Duodenal mucosa (tissue), 2 donors: Measurements from ENCODE around the gene CXXC4.

Source experiments
- H3K27ac ChIP-seq: one replicate; pipeline ENCODE4 v1.7.0; 2013; ENCODE audit warnings: low read depth, low read length
- H3K27me3 ChIP-seq, 2 donors: one replicate each; pipeline ENCODE4 v1.7.0; 2013; ENCODE audit warnings: low read length in 2 of 2, control low read depth in 1 of 2; ENCODE audit not compliant: insufficient read depth in 2 of 2, control insufficient read depth in 1 of 2
- H3K36me3 ChIP-seq, 2 donors: one replicate each; pipeline ENCODE4 v1.7.0; 2013; ENCODE audit warnings: low read length in 2 of 2, control low read depth in 1 of 2; ENCODE audit not compliant: insufficient read depth in 2 of 2, control insufficient read depth in 1 of 2
- H3K4me1 ChIP-seq, 2 donors: one replicate each; pipeline ENCODE4 v1.7.0; 2013; ENCODE audit warnings: low read length in 2 of 2, control low read depth in 1 of 2; ENCODE audit not compliant: insufficient read depth in 2 of 2, control insufficient read depth in 1 of 2
- H3K4me3 ChIP-seq, 2 donors: one replicate each; pipeline ENCODE4 v1.7.0; 2013; ENCODE audit warnings: low read length in 2 of 2, low read depth in 1 of 2
- H3K9ac ChIP-seq, 2 donors: one replicate each; pipeline ENCODE4 v1.7.0; 2013; ENCODE audit warnings: low read length in 2 of 2, low read depth in 1 of 2
- H3K9me3 ChIP-seq, 2 donors: one replicate each; pipeline ENCODE4 v1.7.0; 2013; ENCODE audit warnings: low read length in 2 of 2, control low read depth in 1 of 2; ENCODE audit not compliant: control insufficient read depth in 1 of 2

CXXC4 gene

GRCh38 chr4:104504536-104504935 lies 9.8 kb upstream of the CXXC4 start:
- no peaks in the 10 kb centered on the region for H3K9me3 ChIP-seq
- H3K27me3 ChIP-seq, result no peaks in the 10 kb centered on the region
- H3K27ac ChIP-seq, result no peak overlapping the region
- H3K36me3 ChIP-seq, result no peaks in the 10 kb centered on the region
- peaks cover 0 to 8% of the 10 kb centered on the region in 2 donors for H3K4me1 ChIP-seq
- no peak overlapping the region for H3K9ac ChIP-seq
- no peak overlapping the region for H3K4me3 ChIP-seq

GRCh38 chr4:104502471-104502870 lies 7.8 kb upstream of the CXXC4 start:
- no peak overlapping the region for H3K27ac ChIP-seq
- peaks cover 0 to 8% of the 10 kb centered on the region in 2 donors for H3K4me1 ChIP-seq
- H3K9ac ChIP-seq, result no peak overlapping the region
- no peaks in the 10 kb centered on the region for H3K36me3 ChIP-seq
- H3K4me3 ChIP-seq, result no peak overlapping the region
- H3K27me3 ChIP-seq, result no peaks in the 10 kb centered on the region
- H3K9me3 ChIP-seq, result no peaks in the 10 kb centered on the region

GRCh38 chr4:104501290-104501689 lies 6.6 kb upstream of the CXXC4 start:
- H3K27ac ChIP-seq, result no peak overlapping the region
- H3K36me3 ChIP-seq, result no peaks in the 10 kb centered on the region
- no peaks in the 10 kb centered on the region for H3K27me3 ChIP-seq

GRCh38 chr4:104500442-104500841 lies 5.7 kb upstream of the CXXC4 start:
- Histone ChIP-seq H3K4me3 (no peak overlapping the region), H3K4me1 (peaks cover 0 to 8% of the 10 kb centered on the region in 2 donors), H3K36me3 (no peaks in the 10 kb centered on the region), H3K27ac (no peak overlapping the region), H3K9ac (no peak overlapping the region), H3K9me3 (no peaks in the 10 kb centered on the region), H3K27me3 (no peaks in the 10 kb centered on the region)

More at GRCh38 chr4:104501290-104501689, 6.6 kb upstream of the CXXC4 start:
- H3K9ac ChIP-seq, result no peak overlapping the region
- no peak overlapping the region for H3K4me3 ChIP-seq
- peaks cover 0 to 8% of the 10 kb centered on the region in 2 donors for H3K4me1 ChIP-seq
- no peaks in the 10 kb centered on the region for H3K9me3 ChIP-seq

GRCh38 chr4:104494185-104494584 lies 509 bp downstream of the CXXC4 start:
- Histone ChIP-seq H3K27me3 (no peaks in the 10 kb centered on the region), H3K27ac (no peak overlapping the region), H3K9ac (peak overlapping the region; percentile 21 to 45), H3K4me3 (peak overlapping the region; percentile 76 to 81), H3K9me3 (no peaks in the 10 kb centered on the region), H3K36me3 (no peaks in the 10 kb centered on the region), H3K4me1 (peaks cover 20 to 25% of the 10 kb centered on the region in 2 donors)

GRCh38 chr4:104493081-104493831 lies 1.4 kb downstream of the CXXC4 start:
- Histone ChIP-seq H3K4me3 (peak overlapping the region; percentile 76 to 81), H3K9me3 (no peaks in the 10 kb centered on the region), H3K9ac (peak overlapping the region in 1 of 2 donors; percentile 21), H3K27me3 (no peaks in the 10 kb centered on the region), H3K36me3 (no peaks in the 10 kb centered on the region), H3K27ac (no peak overlapping the region), H3K4me1 (peaks cover 20 to 25% of the 10 kb centered on the region in 2 donors)

GRCh38 chr4:104492183-104492771 lies 2.4 kb downstream of the CXXC4 start:
- no peak overlapping the region for H3K27ac ChIP-seq

GRCh38 chr4:104491481-104492182 lies 3.1 kb downstream of the CXXC4 start:
- H3K27ac ChIP-seq, result no peak overlapping the region
- peaks cover 20 to 25% of the 10 kb centered on the region in 2 donors for H3K4me1 ChIP-seq
- peak overlapping the region; percentile 71 to 80 for H3K4me3 ChIP-seq
- H3K36me3 ChIP-seq, result no peaks in the 10 kb centered on the region
- H3K9ac ChIP-seq, result peak overlapping the region; percentile 54 to 63
- no peaks in the 10 kb centered on the region for H3K27me3 ChIP-seq
- no peaks in the 10 kb centered on the region for H3K9me3 ChIP-seq

More at GRCh38 chr4:104492183-104492771, 2.4 kb downstream of the CXXC4 start:
- H3K36me3 ChIP-seq, result no peaks in the 10 kb centered on the region
- peaks cover 20 to 25% of the 10 kb centered on the region in 2 donors for H3K4me1 ChIP-seq
- H3K27me3 ChIP-seq, result no peaks in the 10 kb centered on the region
- peak overlapping the region in 1 of 2 donors; percentile 33 for H3K9ac ChIP-seq
- H3K4me3 ChIP-seq, result peak overlapping the region; percentile 71 to 80
- no peaks in the 10 kb centered on the region for H3K9me3 ChIP-seq

GRCh38 chr4:104490770-104491480 lies 3.8 kb downstream of the CXXC4 start:
- Histone ChIP-seq H3K36me3 (no peaks in the 10 kb centered on the region), H3K4me3 (peak overlapping the region; percentile 90 to 93), H3K27ac (peak overlapping the region; percentile 30), H3K27me3 (no peaks in the 10 kb centered on the region), H3K4me1 (peaks cover 20 to 25% of the 10 kb centered on the region in 2 donors), H3K9ac (peak overlapping the region; percentile 47 to 67), H3K9me3 (no peaks in the 10 kb centered on the region)
